ENCODE measurements around the gene CLDN7. TPM values are rescaled to one million over a fixed set of nuclear protein-coding genes. Genes with fewer than 3 reads are reported as not detected.

Gene CLDN7
- total and polyA plus RNA-seq, 2 experiments from 2014 or later = 197 to 341 TPM

DNA sequence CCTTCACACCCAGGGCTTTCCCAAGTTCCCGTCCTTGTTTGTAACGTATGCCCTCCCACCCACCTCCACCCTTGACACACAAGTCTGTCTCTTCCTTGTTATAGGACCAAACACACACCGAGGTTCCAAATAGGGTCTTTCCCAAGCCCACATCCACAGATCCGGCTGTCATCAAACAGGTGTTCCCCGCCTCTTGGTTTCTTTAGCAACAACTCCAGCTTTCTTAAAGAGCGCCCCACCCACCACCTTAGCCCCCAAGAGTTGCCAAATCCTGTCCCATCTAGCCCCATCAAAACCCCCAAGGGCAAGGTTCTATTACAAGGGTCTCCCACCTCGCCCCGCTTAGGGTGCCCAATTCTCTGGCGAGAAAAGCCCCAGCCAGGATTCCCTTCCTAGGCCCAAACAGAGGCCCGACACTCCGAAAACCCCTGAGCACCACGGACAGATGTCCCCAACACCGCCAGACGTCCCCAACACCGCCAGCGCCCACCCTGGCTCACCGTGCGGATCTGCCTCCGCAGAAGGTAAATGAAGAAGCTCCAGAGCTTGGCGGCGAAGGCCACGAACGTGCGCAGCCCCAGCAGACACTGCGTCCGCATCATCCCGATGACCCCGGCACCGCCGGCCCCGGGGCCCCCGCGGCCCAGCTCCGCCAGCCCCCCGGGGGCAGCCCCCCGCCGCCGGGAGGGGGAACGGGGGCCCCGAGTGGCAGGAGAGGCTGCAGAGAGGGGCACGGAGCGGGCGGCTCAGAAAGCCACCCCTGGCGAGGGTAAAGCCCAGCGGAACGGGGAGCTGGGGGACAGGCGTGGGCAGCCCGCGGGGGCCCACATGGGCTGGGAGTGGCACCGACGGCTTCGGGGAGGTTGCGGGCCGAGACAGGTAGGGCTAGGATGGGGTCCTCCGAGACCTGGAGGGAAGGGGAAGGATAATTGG lies 11.3 kb downstream of the CLDN7 start:
- H3K4me2 ChIP-seq = peak overlapping the region; percentile 92
- WGBS (ENCODE audit: low lambda C conversion rate, missing lambda C conversion rate) = under 1% methylated on average over 26 of the region's 55 CpGs

GRCh38 chr17:7249830-7250229 lies 12.4 kb downstream of the CLDN7 start:
- peak overlapping the region; percentile 94 for H3K27ac ChIP-seq
- H3K4me1 ChIP-seq (ENCODE audit: insufficient read depth) = peaks cover 15% of the 10 kb centered on the region
- H3K4me3 ChIP-seq = peak overlapping the region; percentile 91
- peaks cover 7% of the 10 kb centered on the region for H4K20me1 ChIP-seq (ENCODE audit: insufficient read depth, poor library complexity, severe bottlenecking)
- H3K36me3 ChIP-seq (replicated peaks; ENCODE audit: insufficient read depth, low read depth) = no peaks in the 10 kb centered on the region
- H3K27me3 ChIP-seq = no peaks in the 10 kb centered on the region
- H3K4me2 ChIP-seq = peak overlapping the region; percentile 92
- WGBS (ENCODE audit: low lambda C conversion rate, missing lambda C conversion rate) = 96% methylated on average over 7 of the region's 7 CpGs
- H3K9me3 ChIP-seq (ENCODE audit: low read depth) = no peaks in the 10 kb centered on the region
- H3K79me2 ChIP-seq = peaks cover 82% of the 10 kb centered on the region
- no peak for TF ChIP-seq CTCF (IDR thresholded peaks at IDR 0.05; ENCODE audit: poor library complexity)
- no peak for DNase-seq (ENCODE audit: low spot score)
- H3K9me2 ChIP-seq (replicated peaks; ENCODE audit: insufficient read depth) = no peaks in the 10 kb centered on the region
- no peak overlapping the region for H2AFZ ChIP-seq

More for the DNA sequence above, 11.3 kb downstream of the CLDN7 start:
- Histone ChIP-seq H3K4me3 (peak overlapping the region; percentile 91), H3K79me2 (peaks cover 87% of the 10 kb centered on the region), H3K4me1 (ENCODE audit: insufficient read depth) (peaks cover 15% of the 10 kb centered on the region), H3K27ac (peak overlapping the region; percentile 94), H3K9me2 (replicated peaks; ENCODE audit: insufficient read depth) (no peaks in the 10 kb centered on the region), H3K36me3 (replicated peaks; ENCODE audit: insufficient read depth, low read depth) (no peaks in the 10 kb centered on the region), H3K9me3 (ENCODE audit: low read depth) (no peaks in the 10 kb centered on the region), H2AFZ (peak overlapping the region; percentile 94), H3K27me3 (no peaks in the 10 kb centered on the region), H4K20me1 (ENCODE audit: insufficient read depth, poor library complexity, severe bottlenecking) (peaks cover 7% of the 10 kb centered on the region)
- no peak for TF ChIP-seq EZH2 (IDR thresholded peaks at IDR 0.05; ENCODE audit: borderline replicate concordance)
- no peak for TF ChIP-seq CTCF (IDR thresholded peaks at IDR 0.05; ENCODE audit: poor library complexity)
- TF ChIP-seq EZH2phosphoT487 (IDR thresholded peaks at IDR 0.05; ENCODE audit: low read depth, severe bottlenecking, unreplicated experiment) = no peak
- peak; percentile 35 for DNase-seq (ENCODE audit: low spot score)

DNA sequence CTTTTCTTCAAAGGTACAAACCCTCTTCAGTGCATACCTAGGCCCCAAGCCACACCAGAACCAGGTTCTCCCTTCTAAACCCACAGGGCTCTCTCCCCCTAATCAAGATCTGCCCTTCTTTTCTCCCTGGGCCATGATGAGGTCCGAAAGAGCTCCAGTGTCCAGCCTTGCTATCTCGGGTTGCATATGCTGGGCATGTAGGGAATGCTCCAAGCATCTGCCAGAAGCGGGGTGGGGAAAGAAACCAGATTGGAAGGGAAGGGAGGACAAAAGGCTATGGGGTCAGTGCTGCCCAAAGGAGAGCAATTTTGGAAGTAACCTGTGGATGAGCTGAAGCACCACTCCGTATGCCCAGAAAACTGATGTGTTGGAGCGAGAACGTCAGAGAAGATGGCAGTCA lies 13.1 kb downstream of the CLDN7 start:
- H3K79me2 ChIP-seq = peaks cover 76% of the 10 kb centered on the region
- no peaks in the 10 kb centered on the region for H3K9me3 ChIP-seq (ENCODE audit: low read depth)
- H4K20me1 ChIP-seq (ENCODE audit: insufficient read depth, poor library complexity, severe bottlenecking) = peaks cover 7% of the 10 kb centered on the region
- no peak overlapping the region for H3K4me3 ChIP-seq
- H2AFZ ChIP-seq = no peak overlapping the region
- no peak for TF ChIP-seq EZH2 (IDR thresholded peaks at IDR 0.05; ENCODE audit: borderline replicate concordance)
- TF ChIP-seq CTCF (IDR thresholded peaks at IDR 0.05; ENCODE audit: poor library complexity) = no peak
- no peak for TF ChIP-seq EZH2phosphoT487 (IDR thresholded peaks at IDR 0.05; ENCODE audit: low read depth, severe bottlenecking, unreplicated experiment)
- 94% methylated on average over 6 of the region's 6 CpGs for WGBS (ENCODE audit: low lambda C conversion rate, missing lambda C conversion rate)
- no peaks in the 10 kb centered on the region for H3K27me3 ChIP-seq
- DNase-seq (ENCODE audit: low spot score) = no peak
- H3K4me2 ChIP-seq = peak overlapping the region; percentile 92
- no peaks in the 10 kb centered on the region for H3K36me3 ChIP-seq (replicated peaks; ENCODE audit: insufficient read depth, low read depth)
- no peak overlapping the region for H3K27ac ChIP-seq
- H3K9me2 ChIP-seq (replicated peaks; ENCODE audit: insufficient read depth) = no peaks in the 10 kb centered on the region
- H3K4me1 ChIP-seq (ENCODE audit: insufficient read depth) = peaks cover 15% of the 10 kb centered on the region
